ENCODE data around the gene RAX2.
A peak's percentile ranks its signal among the peaks of the same experiment; 100 is the strongest.
"Not testable (repeated sequence)": the region's sequence is repeated elsewhere in the genome, so short reads cannot be mapped to it uniquely, and the experiment has no call there.

RAX2 gene

GRCh38 chr19:3761382-3762129 is 10.5 kb downstream of the RAX2 start, which contains the start of gene APBA3:
TSS of gene APBA3 (minus strand) at chr19:3761692. CDS start at chr19:3760264, 1,428 bp downstream.
- TF ChIP-seq CTCF (conservative IDR thresholded peaks at IDR 0.05): peak; percentile 88
- no peak for TF ChIP-seq ZFX (IDR thresholded peaks at IDR 0.05)
- H3K27ac ChIP-seq: peak within 1 kb of the TSS; percentile 95

GRCh38 chr19:3760871-3761361 is 11.1 kb downstream of the RAX2 start:
- H3K27ac ChIP-seq: peak overlapping the region; percentile 79
- TF ChIP-seq CTCF (conservative IDR thresholded peaks at IDR 0.05): no peak
- TF ChIP-seq ZFX (IDR thresholded peaks at IDR 0.05): no peak

GRCh38 chr19:3759482-3760254 is 12.4 kb downstream of the RAX2 start:
- TF ChIP-seq ZFX (IDR thresholded peaks at IDR 0.05) (no peak), CTCF (conservative IDR thresholded peaks at IDR 0.05) (no peak)
- H3K27ac ChIP-seq: no peak overlapping the region

DNA sequence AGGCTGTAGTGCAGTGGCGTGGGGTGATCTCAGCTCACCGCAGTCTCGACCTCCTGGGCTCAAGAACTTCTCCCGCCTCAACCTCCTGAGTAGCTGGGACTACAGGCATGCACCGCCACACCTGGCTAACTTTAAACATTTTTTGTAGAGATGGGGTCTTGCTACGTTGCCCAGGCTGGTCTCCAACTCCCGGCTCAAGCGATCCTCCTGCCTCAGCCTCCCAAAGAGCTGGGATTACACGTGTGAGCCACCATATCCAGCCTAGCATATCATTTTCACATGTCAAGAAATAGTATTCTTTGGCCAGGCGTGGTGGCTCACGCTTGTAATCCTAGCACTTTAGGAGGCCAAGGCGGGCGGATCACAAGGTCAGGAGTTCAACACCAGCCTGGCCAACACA is 13.7 kb downstream of the RAX2 start:
- not testable (repeated sequence) for H3K27ac ChIP-seq

DNA sequence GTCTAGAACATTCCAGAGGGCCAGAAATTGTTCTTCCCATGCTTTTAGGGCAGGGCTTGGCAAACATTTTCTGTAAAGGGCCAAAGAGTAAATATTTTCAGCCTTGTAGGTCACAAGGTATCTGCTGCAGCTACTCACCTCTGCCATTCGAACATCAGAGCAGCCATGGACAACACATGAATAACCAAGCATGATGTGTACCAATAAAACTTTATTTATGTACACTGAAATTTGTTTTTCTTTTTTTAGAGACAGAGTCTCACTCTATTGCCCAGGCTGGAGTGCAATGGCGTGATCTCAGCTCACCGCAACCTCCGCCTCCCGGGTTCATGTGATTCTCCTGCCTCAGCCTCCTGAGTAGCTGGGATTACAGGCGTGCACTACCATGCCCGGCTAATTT is 14.3 kb downstream of the RAX2 start:
- not testable (repeated sequence) for H3K27ac ChIP-seq

- no peak for TF ChIP-seq CTCF (conservative IDR thresholded peaks at IDR 0.05)
- no peak for TF ChIP-seq ZFX (IDR thresholded peaks at IDR 0.05)
- H3K27ac ChIP-seq: no peak overlapping the region
These were observed 18.2 kb downstream of the RAX2 start for GRCh38 chr19:3753631-3754410.

- TF ChIP-seq CTCF (conservative IDR thresholded peaks at IDR 0.05) (no peak), ZFX (IDR thresholded peaks at IDR 0.05) (no peak)
- no peak overlapping the region for H3K27ac ChIP-seq
These were observed 19.5 kb downstream of the RAX2 start for GRCh38 chr19:3752492-3752891.

- H3K27ac ChIP-seq: no peak overlapping the region
- TF ChIP-seq CTCF (conservative IDR thresholded peaks at IDR 0.05) (no peak), ZFX (IDR thresholded peaks at IDR 0.05) (no peak)
These were observed 20.8 kb downstream of the RAX2 start for GRCh38 chr19:3751236-3751635.
